MM.1S (cell line): ENCODE results near the gene NUP188.

Experiments
- DNase-seq: peaks from one replicate; pipeline ENCODE4 v3.0.0-alpha.2; 2015
- H2AFZ ChIP-seq: fragments of 300-600 bp; sonication (generic); 2 replicates; pipeline ENCODE4 v1.6.0; 2016; ENCODE audit warnings: antibody characterized with exemption, low read length
- H3F3A ChIP-seq: fragments of 300-600 bp; sonication (generic); 2 replicates; pipeline ENCODE4 v1.6.1; 2016; ENCODE audit warnings: mild to moderate bottlenecking, antibody characterized with exemption, low read length, moderate library complexity, mixed read lengths; ENCODE audit not compliant: insufficient read depth
- H3K27ac ChIP-seq: fragments of 300-600 bp; sonication (generic); 2 replicates; pipeline ENCODE4 v1.5.1; 2016; ENCODE audit warnings: mild to moderate bottlenecking, low read length
- H3K27me3 ChIP-seq: fragments of 300-600 bp; sonication (generic); replicated peaks from 2 replicates; pipeline ENCODE4 v1.6.0; 2016; ENCODE audit warnings: low read length; ENCODE audit not compliant: insufficient read depth
- H3K36me3 ChIP-seq: fragments of 300-600 bp; sonication (generic); replicated peaks from 2 replicates; pipeline ENCODE4 v1.6.1; 2016; ENCODE audit warnings: mild to moderate bottlenecking, low read length, mixed read lengths; ENCODE audit not compliant: insufficient read depth
- H3K4me1 ChIP-seq: fragments of 300-600 bp; sonication (generic); 2 replicates; pipeline ENCODE4 v1.6.1; 2016; ENCODE audit warnings: low read length, mixed read lengths
- H3K4me2 ChIP-seq: fragments of 300-600 bp; sonication (generic); 2 replicates; pipeline ENCODE4 v1.6.0; 2016; ENCODE audit warnings: low read depth, low read length
- H3K4me3 ChIP-seq: fragments of 300-600 bp; sonication (generic); 2 replicates; pipeline ENCODE4 v1.5.1; 2016; ENCODE audit warnings: low read length, mixed read lengths
- H3K79me2 ChIP-seq: fragments of 300-600 bp; sonication (generic); 2 replicates; pipeline ENCODE4 v1.6.1; 2016; ENCODE audit warnings: mixed run types, low read length, mixed read lengths
- H3K9ac ChIP-seq: fragments of 300-600 bp; sonication (generic); 2 replicates; pipeline ENCODE4 v1.6.1; 2016; ENCODE audit warnings: low read length, mixed read lengths
- H3K9me2 ChIP-seq: fragments of 300-600 bp; sonication (generic); replicated peaks from 2 replicates; pipeline ENCODE4 v1.6.1; 2016; ENCODE audit warnings: mild to moderate bottlenecking, low read length, mixed read lengths; ENCODE audit not compliant: insufficient read depth
- H3K9me3 ChIP-seq: fragments of 300-600 bp; sonication (generic); replicated peaks from 2 replicates; pipeline ENCODE4 v1.6.1; 2016; ENCODE audit warnings: mild to moderate bottlenecking, low read length, mixed read lengths; ENCODE audit not compliant: insufficient read depth
- H4K20me1 ChIP-seq: fragments of 300-600 bp; sonication (generic); 2 replicates; pipeline ENCODE4 v1.6.1; 2016; ENCODE audit warnings: mild to moderate bottlenecking, low read length, moderate library complexity, mixed read lengths; ENCODE audit not compliant: insufficient read depth
- EZH2 ChIP-seq: fragments of 300-600 bp; sonication (generic); optimal IDR thresholded peaks from 2 replicates; pipeline ENCODE3; 2017; ENCODE audit warnings: low read depth, mild to moderate bottlenecking, antibody characterized with exemption, low read length, mixed read lengths
- EZH2phosphoT487 ChIP-seq: fragments of 300-600 bp; sonication (generic); IDR thresholded peaks from 2 replicates; pipeline ENCODE4 v1.6.1; 2018; ENCODE audit warnings: antibody characterized with exemption, low read length
- TF ChIP-seq, protein P1 (sequence below): fragments of 300-600 bp; sonication (generic); IDR thresholded peaks from 2 replicates; pipeline ENCODE4 v1.5.1; 2016; ENCODE audit warnings: antibody characterized with exemption, low read length, mixed read lengths

Gene NUP188

GRCh38 chr9:128969491-128969890 lies 22.0 kb downstream of the NUP188 start:
- Histone ChIP-seq H3K4me3 (no peak overlapping the region), H3F3A (no peaks in the 10 kb centered on the region), H3K79me2 (no peaks in the 10 kb centered on the region), H3K4me2 (no peak overlapping the region), H3K27me3 (no peaks in the 10 kb centered on the region), H3K9me2 (no peaks in the 10 kb centered on the region), H3K4me1 (no peaks in the 10 kb centered on the region), H3K27ac (no peak overlapping the region), H2AFZ (no peak overlapping the region), H3K9ac (no peak overlapping the region), H4K20me1 (no peaks in the 10 kb centered on the region), H3K9me3 (no peaks in the 10 kb centered on the region), H3K36me3 (no peaks in the 10 kb centered on the region)
- no peak for DNase-seq
- no peak for TF ChIP-seq EZH2phosphoT487
- TF ChIP-seq EZH2, result no peak
- TF ChIP-seq, protein P1, sequence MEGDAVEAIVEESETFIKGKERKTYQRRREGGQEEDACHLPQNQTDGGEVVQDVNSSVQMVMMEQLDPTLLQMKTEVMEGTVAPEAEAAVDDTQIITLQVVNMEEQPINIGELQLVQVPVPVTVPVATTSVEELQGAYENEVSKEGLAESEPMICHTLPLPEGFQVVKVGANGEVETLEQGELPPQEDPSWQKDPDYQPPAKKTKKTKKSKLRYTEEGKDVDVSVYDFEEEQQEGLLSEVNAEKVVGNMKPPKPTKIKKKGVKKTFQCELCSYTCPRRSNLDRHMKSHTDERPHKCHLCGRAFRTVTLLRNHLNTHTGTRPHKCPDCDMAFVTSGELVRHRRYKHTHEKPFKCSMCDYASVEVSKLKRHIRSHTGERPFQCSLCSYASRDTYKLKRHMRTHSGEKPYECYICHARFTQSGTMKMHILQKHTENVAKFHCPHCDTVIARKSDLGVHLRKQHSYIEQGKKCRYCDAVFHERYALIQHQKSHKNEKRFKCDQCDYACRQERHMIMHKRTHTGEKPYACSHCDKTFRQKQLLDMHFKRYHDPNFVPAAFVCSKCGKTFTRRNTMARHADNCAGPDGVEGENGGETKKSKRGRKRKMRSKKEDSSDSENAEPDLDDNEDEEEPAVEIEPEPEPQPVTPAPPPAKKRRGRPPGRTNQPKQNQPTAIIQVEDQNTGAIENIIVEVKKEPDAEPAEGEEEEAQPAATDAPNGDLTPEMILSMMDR, result no peak

GRCh38 chr9:128972956-128973355 lies 25.5 kb downstream of the NUP188 start:
- H3K4me2 ChIP-seq, result no peak overlapping the region
- TF ChIP-seq, protein P1, result no peak
- no peak for TF ChIP-seq EZH2
- TF ChIP-seq EZH2phosphoT487, result no peak

GRCh38 chr9:128979111-128979510 lies 31.6 kb downstream of the NUP188 start:
- H3K27me3 ChIP-seq, result no peaks in the 10 kb centered on the region
- no peaks in the 10 kb centered on the region for H3K36me3 ChIP-seq
- no peaks in the 10 kb centered on the region for H3K9me3 ChIP-seq
- TF ChIP-seq EZH2phosphoT487 (no peak), EZH2 (no peak)
- TF ChIP-seq, protein P1, result no peak
- H2AFZ ChIP-seq, result no peak overlapping the region
- no peak overlapping the region for H3K27ac ChIP-seq
- H3F3A ChIP-seq, result no peaks in the 10 kb centered on the region
- H3K4me1 ChIP-seq, result no peaks in the 10 kb centered on the region
- no peaks in the 10 kb centered on the region for H3K79me2 ChIP-seq
- no peak overlapping the region for H3K9ac ChIP-seq
- H3K9me2 ChIP-seq, result no peaks in the 10 kb centered on the region
- no peak overlapping the region for H3K4me3 ChIP-seq
- no peaks in the 10 kb centered on the region for H4K20me1 ChIP-seq
- no peak overlapping the region for H3K4me2 ChIP-seq
- no peak for DNase-seq

More at GRCh38 chr9:128972956-128973355, 25.5 kb downstream of the NUP188 start:
- Histone ChIP-seq H3K27ac (no peak overlapping the region), H3K36me3 (no peaks in the 10 kb centered on the region), H3F3A (no peaks in the 10 kb centered on the region), H3K27me3 (no peaks in the 10 kb centered on the region), H4K20me1 (no peaks in the 10 kb centered on the region), H3K9ac (no peak overlapping the region), H3K9me3 (no peaks in the 10 kb centered on the region), H3K79me2 (no peaks in the 10 kb centered on the region), H3K9me2 (no peaks in the 10 kb centered on the region), H3K4me1 (no peaks in the 10 kb centered on the region), H3K4me3 (no peak overlapping the region), H2AFZ (no peak overlapping the region)
- DNase-seq, result no peak
